Bronchial epithelial cell (primary cell): ENCODE measurements around the gene HCN4. TPM values are rescaled to one million over a fixed set of nuclear protein-coding genes. Genes with fewer than 3 reads are reported as not detected.

Source experiments
- DNase-seq: peaks from one replicate; pipeline ENCODE4 v3.0.0-alpha.2; 2010; ENCODE audit warnings: low read depth
- FAIRE-seq: peaks from 2 replicates; lab custom pipeline; 2011; peaks lifted over from hg19 to GRCh38; lab: Jason Lieb, UNC
- H3K27me3 ChIP-seq: 2 replicates; pipeline ENCODE4 v1.5.1; 2011; ENCODE audit warnings: low read length; ENCODE audit not compliant: control insufficient read depth, insufficient read depth
- H3K36me3 ChIP-seq: 2 replicates; pipeline ENCODE4 v1.5.1; 2011; ENCODE audit warnings: low read length; ENCODE audit not compliant: control insufficient read depth, insufficient read depth
- H3K4me3 ChIP-seq: 2 replicates; pipeline ENCODE4 v1.5.1; 2011; ENCODE audit warnings: mild to moderate bottlenecking, low read depth, low read length, control low read depth
- CTCF ChIP-seq: IDR thresholded peaks from 2 replicates; pipeline ENCODE4 v1.5.1; 2011; ENCODE audit warnings: mild to moderate bottlenecking, moderate library complexity, low read length, control low read depth, inconsistent platforms; ENCODE audit not compliant: insufficient read depth, severe bottlenecking
- total RNA-seq: library from RNA; depleted of rRNA; stranded (reverse); fragments of >200 nt; gene quantifications from 2 replicates; pipeline ENCODE4 v1.2.1, GENCODE V29; 2014

HCN4 gene
- total RNA-seq, 1 donor from 2014 or later, result not detected

DNA sequence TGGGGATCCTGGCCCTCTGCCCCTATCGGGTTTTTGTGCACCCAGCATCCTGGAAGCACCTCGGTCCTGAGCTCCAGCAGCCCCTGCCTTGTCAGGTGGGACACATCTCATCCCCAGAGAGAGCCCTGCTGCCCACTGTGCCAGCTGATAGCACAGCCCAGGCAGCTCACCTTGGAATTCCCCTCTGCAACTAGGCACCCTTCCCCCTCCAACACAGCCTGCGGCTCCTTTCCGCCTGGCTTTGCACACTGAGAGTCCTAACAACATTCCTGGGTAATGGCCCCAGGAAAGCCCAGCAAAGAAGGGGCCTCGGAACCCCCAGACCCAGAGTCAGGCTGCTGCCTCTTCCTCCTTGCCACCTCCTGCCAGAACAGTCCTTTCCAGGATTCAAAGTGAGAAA is 5.9 kb downstream of the HCN4 start:
- Histone ChIP-seq H3K36me3 (no peaks in the 10 kb centered on the region), H3K27me3 (peaks cover 26% of the 10 kb centered on the region)
- FAIRE-seq, result peak; percentile 18

DNA sequence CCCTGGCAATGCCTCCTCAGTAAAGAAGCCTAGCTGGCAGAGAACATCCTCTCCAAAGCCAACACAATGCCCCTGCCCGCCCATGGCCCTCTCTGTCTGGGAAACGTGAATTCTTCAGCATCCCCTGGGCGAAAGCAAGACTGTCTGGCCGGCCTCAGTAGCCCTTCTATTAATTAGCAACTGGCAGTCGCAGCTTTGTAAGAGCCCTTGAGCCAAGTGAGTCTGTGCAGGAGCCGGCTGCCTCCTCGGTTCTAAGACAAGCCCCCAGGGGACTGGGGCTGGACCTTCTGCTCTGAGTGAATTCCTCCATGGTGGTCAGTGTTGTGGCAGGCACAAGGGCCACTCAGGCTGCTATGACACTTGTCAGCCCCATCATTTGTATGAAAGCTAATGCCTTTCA is 7.4 kb downstream of the HCN4 start:
- FAIRE-seq, result no peak
- peaks cover 15% of the 10 kb centered on the region for H3K27me3 ChIP-seq

More for the DNA sequence above, 5.9 kb downstream of the HCN4 start:
- no peak for DNase-seq
- TF ChIP-seq CTCF, result no peak
- no peak overlapping the region for H3K4me3 ChIP-seq

GRCh38 chr15:73359651-73360050 is 9.1 kb downstream of the HCN4 start:
- H3K27me3 ChIP-seq, result peaks cover 4% of the 10 kb centered on the region
- FAIRE-seq, result no peak
- no peak for DNase-seq

More for the DNA sequence above, 7.4 kb downstream of the HCN4 start:
- no peaks in the 10 kb centered on the region for H3K36me3 ChIP-seq
- no peak for DNase-seq
- TF ChIP-seq CTCF, result no peak
- no peak overlapping the region for H3K4me3 ChIP-seq

DNA sequence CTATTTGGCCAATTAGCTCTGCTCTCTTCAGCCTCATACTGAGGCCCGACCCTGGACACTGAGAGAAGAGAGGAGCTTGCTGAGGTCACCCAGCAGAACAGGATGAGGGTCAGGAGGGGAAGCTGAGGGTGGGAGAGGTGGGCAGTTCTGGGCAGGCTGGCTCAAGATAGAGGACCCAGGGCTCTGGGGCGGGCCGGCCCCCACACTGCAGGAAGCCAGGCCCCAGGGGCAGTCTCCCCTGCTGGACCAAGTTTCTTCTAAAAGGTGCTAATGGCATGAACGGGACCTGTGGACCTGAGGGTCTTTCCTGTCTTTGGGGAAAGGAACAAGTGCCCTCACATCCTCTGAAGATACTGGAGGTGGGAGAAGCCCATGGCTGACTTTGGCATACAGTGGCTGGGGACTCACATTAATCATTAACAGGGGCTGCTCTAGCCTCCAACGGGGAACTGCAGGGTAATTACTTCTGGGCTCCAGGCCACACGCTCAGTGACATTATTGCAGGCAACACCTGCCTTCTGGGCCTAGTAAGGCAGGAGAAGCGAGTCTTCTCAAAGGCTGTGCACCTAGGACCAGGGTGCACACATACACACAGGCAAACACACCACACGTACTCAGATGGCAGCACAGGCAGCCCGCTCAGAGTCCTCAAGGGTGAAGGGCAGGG is 10.6 kb downstream of the HCN4 start:
- Histone ChIP-seq H3K4me3 (no peak overlapping the region), H3K27me3 (peaks cover 4% of the 10 kb centered on the region), H3K36me3 (no peaks in the 10 kb centered on the region)
- DNase-seq, result no peak
- FAIRE-seq, result no peak
- no peak for TF ChIP-seq CTCF

More at GRCh38 chr15:73359651-73360050, 9.1 kb downstream of the HCN4 start:
- Histone ChIP-seq H3K36me3 (no peaks in the 10 kb centered on the region), H3K4me3 (no peak overlapping the region)
- no peak for TF ChIP-seq CTCF

GRCh38 chr15:73355612-73356265 is 13.0 kb downstream of the HCN4 start:
- FAIRE-seq (peak; percentile 18), DNase-seq (no peak)
- Histone ChIP-seq H3K4me3 (no peak overlapping the region), H3K27me3 (peaks cover 5% of the 10 kb centered on the region), H3K36me3 (no peaks in the 10 kb centered on the region)
- no peak for TF ChIP-seq CTCF
